Stimulated activated CD8-positive, alpha-beta memory T cell treated with anti-CD3 and anti-CD28 coated beads, Interleukin-7, amount 100 ng/mL, for 1 hour (primary cell): ENCODE measurements around the gene GPR45.
A peak's percentile ranks its signal among the peaks of the same experiment; 100 is the strongest.
"Not testable (repeated sequence)": the region's sequence is repeated elsewhere in the genome, so short reads cannot be mapped to it uniquely, and the experiment has no call there.

Source experiments
- DNase-seq, 2 donors: peaks; one replicate each; pipeline ENCODE4 v3.0.0-alpha.2; 2020; ENCODE audit warnings: low read depth in 2 of 2

GPR45 gene, protein sequence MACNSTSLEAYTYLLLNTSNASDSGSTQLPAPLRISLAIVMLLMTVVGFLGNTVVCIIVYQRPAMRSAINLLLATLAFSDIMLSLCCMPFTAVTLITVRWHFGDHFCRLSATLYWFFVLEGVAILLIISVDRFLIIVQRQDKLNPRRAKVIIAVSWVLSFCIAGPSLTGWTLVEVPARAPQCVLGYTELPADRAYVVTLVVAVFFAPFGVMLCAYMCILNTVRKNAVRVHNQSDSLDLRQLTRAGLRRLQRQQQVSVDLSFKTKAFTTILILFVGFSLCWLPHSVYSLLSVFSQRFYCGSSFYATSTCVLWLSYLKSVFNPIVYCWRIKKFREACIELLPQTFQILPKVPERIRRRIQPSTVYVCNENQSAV

DNA sequence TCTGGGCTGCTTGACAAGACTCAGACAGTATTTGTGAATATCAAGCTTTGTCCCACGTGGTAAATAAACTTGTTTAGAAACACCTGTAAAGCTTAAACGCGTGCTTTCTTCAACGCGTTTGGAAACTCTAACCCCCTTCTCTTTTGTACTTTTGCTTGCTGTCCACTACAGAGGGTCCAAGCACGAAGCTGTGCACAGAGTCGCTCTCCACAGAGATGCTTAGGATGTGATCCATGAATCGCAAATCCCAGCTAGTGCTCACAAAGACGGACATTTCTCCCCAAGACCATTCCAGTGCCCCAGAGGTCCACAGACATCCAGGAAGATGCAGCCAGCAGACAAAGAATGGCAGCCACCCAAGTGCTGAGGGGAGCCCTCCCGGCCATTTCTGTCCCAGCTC, at the start of gene GPR45:
TSS of gene GPR45 (plus strand) at position 301 of the 400 bp plus-strand sequence. CDS start 116 bp downstream, outside the sequence.
- DNase-seq, result no peak

DNA sequence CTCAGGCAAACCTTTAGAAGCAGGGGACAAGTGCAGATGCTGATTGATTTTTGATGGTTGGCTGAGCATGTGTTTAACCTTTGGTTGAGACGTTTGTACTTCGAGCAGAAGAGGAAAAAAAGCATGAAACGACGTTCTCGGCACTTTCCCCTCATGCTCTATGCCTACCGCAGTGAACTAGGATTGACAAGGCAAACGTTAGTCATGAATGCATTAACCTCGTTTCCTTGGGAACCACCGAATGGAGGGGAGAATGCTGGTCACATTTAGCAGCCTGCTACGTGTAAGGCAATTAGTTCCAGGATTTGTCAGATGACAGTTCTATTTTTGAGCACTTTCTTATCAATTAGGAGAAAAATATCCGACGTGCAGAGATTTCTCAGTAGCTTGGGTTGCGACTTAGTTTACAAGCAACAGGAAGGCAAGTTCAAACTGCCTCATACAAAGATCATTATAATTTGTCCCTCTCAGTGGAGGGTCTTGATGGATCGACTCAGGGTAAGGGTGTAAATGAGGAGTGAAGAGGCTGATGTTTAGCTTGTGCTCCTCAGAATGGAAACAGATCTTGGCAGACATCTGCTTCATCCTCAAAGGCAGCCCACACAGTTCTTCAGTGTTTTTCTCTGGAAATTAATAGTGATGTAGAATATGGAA, 47.4 kb upstream of the GPR45 start:
- no peak for DNase-seq

GRCh38 chr2:105196651-105197050, 44.9 kb upstream of the GPR45 start:
- no peak for DNase-seq

DNA sequence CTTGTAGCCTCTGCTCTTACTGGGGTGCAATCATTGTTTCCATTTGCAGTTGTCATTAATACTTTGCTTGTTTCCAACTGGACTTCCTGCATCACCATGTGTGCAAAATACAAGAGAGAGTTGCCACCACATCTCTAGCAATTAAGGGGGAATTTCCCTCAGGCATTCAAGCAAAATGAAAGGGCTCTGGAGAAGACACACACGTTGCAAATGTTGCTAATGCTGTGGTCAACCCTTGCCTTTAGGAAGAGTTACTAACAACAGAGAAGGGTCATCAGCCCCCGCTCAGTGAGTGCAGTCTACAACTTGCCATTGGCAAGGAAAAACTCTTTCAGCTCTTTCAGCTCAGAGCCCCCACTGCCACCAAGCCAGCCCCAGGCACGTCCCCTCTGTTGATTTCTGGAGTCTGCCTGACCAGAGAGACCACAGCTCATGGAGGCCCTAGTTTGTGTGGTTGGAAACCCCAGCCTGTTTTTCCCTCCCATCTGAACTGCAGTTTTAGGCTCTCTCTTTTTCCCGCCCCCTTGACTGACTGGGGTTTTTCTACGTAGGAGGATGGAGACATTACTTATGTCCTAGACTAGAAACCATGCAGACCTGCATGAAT, 25.9 kb upstream of the GPR45 start:
- DNase-seq, result no peak

GRCh38 chr2:105220604-105221003, 20.9 kb upstream of the GPR45 start:
- DNase-seq, result no peak

- DNase-seq, result no peak
Measured at GRCh38 chr2:105224444-105224843, 17.1 kb upstream of the GPR45 start.

GRCh38 chr2:105231232-105231619, 10.3 kb upstream of the GPR45 start:
- DNase-seq, result no peak

DNA sequence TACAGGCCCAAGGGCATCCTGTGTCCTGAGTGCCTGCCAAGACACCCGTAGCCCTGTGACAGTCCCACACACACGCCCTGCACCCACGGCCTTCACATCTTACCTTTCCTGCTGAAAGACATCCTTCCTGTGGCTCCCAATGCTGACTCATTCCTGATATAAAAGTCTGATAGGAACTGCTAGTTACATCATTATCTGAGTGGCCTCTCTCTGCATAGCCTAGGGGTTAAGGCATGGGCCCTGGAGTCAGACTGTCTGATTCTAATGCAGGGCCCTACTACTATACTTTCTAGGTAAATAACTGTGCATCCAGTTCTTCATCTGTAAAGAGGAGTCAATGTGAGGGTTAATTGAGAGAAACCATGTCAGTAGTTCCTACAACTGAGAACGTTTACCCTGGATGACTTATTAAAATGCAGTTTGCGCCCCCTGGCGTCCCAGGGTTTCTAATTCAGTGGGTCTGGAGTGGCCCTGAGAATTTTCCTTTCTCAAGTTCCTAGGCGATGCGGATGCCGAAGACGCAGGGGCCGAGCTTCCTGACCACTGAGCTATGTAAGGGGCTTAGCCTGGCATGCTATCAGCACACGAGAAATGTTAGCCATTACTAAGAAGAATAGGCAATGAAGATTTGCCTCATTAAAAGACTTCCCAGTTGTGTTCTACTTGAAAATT, 6.0 kb upstream of the GPR45 start:
- DNase-seq, result peak; percentile 11 to 36

DNA sequence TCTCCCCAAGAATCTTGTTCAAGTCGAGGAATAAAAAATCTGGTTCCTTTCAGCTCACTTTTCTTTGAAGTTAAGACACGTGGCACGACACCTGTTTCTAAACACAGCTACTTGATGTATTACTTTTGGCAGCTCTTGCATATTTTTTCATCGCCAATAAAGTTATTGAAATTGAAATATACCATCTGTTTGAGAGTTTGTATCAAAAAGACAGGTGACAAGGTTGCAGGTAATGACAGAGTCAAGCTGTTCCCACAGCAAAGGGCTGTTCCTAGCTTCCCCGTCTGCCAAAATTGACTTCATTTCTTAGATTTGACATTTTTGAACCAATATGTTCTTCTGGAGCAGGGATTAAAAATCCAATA, 5.5 kb upstream of the GPR45 start:
- no peak for DNase-seq

- no peak for DNase-seq
Measured at GRCh38 chr2:105237045-105237765, 4.3 kb upstream of the GPR45 start.

DNA sequence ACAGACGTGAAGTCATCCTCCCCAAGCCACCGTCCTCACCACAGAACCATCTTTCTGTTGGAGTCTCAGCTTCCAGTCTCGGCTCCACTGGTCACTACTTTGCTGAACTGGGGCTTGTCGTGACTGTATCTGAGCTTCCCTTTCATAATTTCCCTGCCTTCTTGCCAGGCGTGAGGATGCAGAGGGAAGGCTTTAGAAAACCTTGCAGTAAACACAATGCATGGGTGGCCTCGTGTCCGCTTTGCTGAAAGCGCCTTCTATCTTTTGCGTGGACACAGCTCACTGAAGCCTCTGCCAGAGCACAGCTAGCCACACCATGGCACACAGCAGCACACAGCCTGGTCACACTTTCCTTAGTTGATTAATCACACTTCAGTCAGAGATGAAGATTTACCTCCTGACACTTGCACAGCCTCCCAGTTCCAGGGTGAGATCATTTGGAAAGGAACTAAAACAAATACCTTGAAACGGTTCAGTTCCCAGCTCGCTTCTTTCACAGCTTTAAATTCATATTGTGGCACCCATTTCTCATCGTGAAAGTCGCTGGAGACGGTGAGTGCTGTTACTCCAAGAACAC, 2.8 kb upstream of the GPR45 start:
- no peak for DNase-seq

DNA sequence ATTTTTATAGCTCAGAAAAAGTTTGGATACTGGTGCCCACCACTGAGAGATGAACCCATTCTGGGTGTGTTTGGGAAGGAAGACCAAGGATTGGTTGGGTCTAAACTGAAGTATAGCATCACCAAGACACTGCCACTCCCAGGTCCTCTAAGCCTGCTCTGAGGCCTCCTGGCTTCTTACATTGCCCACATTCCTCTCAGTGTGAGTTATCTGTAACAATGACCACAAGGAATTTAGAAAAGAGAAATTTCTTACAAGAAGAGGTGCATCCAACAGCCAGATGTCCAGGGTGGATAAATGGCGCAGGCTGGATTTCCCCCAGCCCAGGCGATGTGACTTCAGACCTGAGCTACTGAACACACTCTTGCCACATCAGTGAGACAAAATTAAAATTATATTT, 1.6 kb upstream of the GPR45 start:
- no peak for DNase-seq

GRCh38 chr2:105242286-105242993, 897 bp downstream of the GPR45 start:
- DNase-seq, result no peak

GRCh38 chr2:105243961-105244360, 2.4 kb downstream of the GPR45 start:
- DNase-seq, result no peak

- DNase-seq, result no peak
Measured at GRCh38 chr2:105244451-105244850, 2.9 kb downstream of the GPR45 start.

DNA sequence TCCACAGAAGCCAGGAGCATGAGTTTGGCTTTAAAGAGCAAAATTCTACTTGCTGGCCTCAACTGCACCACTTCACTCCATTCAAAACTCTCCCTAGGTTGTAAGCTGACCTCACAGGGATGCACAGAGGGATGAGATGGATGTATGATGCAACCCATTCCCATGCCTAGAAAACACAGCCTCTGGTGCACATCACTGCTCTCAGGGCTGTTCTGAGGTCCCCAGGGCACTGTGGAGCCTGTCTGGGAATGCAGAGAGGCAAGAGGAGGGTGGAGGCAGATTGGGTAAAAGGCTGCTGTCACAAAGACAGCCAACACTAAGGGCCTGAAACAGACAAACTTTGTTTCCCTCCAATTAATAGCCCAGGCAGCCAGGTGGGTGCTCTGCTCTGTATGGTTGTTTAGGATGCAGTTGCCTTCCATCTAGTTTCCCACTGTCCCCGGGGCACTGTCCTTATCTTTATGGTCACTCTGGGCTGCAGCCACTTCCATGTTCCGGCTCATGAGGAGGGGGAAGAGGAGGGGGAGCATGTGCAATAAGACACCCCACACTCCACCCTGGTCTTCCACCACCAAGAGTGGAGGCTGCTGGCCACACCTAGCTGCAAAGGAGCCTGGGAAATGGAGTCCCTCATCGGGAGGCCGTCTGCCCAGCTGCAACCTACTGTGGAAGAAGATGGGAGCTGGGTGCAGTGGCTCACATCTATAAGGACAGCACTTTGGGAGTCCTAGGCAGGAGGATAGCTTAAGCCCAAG, 7.0 kb downstream of the GPR45 start:
- DNase-seq, result no peak

DNA sequence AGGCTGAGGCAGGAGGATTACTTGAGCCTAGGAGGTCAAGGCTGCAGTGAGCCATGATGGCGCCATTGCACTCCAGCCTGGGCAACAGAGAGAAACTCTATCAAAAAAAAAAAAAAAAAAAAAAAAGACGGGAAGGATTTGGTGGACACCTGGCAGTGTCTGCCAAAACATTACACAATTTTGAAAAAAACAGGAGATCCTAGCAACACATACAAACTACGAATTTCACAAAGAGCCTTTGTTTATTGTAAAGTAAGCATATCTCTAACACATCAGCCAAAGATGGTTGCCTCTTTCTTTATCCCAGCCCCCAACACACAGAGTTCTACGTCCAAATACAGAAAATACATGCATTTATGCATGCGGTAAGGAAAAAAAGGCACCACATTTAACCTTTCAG, 7.6 kb downstream of the GPR45 start:
- DNase-seq, result no peak

GRCh38 chr2:105249891-105250290, 8.3 kb downstream of the GPR45 start:
- DNase-seq, result no peak

DNA sequence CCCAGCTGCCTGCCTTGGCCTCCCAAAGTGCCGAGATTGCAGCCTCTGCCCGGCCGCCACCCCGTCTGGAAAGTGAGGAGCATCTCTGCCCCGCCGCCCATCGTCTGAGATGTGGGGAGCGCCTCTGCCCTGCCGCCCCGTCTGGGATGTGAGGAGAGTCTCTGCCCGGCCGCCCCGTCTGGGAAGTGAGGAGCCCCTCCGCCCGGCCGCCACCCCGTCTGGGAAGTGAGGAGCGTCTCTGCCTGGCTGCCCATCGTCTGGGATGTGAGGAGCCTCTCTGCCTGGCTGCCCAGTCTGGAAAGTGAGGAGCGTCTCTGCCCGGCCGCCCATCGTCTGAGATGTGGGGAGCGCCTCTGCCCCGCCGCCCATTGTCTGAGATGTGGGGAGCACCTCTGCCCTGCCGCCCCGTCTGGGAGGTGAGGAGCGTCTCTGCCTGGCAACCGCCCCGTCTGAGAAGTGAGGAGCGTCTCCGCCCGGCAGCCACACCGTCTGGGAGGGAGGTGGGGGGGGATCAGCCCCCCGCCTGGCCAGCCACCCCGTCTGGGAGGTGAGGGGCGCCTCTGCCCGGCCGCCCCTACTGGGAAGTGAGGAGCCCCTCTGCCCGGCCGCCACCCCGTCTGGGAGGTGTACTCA, 9.6 kb downstream of the GPR45 start:
- DNase-seq, result not testable (repeated sequence)

DNA sequence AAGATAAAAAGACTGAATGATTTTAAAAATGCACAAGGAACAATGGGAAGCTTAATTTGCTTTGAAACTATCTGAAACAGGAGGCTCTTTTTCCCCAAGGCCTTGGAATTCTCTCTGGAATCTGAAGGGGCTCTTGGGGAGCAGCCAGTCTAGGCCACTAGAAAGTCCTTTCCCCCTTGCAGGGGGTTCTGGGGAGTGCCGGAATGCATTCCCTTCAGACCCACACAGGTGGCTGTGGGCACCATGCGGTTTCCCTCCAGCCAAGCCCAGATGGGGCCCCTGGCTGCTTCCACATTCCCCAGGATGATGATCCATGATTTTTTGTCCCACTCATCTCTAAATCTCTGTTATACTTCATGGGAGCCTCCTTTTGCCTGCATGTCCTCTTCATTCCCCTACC, 10.7 kb downstream of the GPR45 start:
- DNase-seq, result no peak
